ENCODE measurements around the gene CLIP1. TPM values are rescaled to one million over a fixed set of nuclear protein-coding genes. Genes with fewer than 3 reads are reported as not detected.
A peak's percentile ranks its signal among the peaks of the same experiment; 100 is the strongest.
"Not testable (repeated sequence)": the region's sequence is repeated elsewhere in the genome, so short reads cannot be mapped to it uniquely, and the experiment has no call there.

CLIP1 gene
- total RNA-seq, 4 donors from 2014 or later, result 48.2 to 134 (median 96.8) TPM

DNA sequence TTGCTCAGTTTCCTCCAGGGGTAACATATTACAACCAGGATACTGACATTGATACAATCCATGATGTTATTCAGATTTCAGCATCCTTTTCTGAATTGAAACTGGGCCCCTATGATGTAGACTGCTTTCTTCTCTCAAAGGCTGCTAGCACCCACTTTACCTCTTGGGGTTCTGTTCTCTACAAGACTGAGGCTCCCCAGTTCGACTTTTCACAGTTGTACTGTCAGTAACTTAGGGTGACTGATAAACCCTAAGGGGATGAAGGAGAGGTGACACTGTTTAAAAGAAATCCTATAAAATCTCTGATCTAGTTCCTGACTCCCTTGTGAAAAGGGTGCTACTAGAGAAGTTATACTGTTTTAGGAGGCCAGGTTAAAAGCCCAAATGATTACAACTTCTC, 157.0 kb downstream of the CLIP1 start:
- intact Hi-C loops (cut with DNase I; ENCODE audit: low total_unique reads), result no loop called here
- H3K4me3 ChIP-seq, result peak overlapping the region; percentile 60 to 81
- DNase-seq, result no peak
- H3K27me3 ChIP-seq, result no peaks in the 10 kb centered on the region
- TF ChIP-seq POLR2A (IDR thresholded peaks at IDR 0.05), result no peak
- TF ChIP-seq, protein P1, sequence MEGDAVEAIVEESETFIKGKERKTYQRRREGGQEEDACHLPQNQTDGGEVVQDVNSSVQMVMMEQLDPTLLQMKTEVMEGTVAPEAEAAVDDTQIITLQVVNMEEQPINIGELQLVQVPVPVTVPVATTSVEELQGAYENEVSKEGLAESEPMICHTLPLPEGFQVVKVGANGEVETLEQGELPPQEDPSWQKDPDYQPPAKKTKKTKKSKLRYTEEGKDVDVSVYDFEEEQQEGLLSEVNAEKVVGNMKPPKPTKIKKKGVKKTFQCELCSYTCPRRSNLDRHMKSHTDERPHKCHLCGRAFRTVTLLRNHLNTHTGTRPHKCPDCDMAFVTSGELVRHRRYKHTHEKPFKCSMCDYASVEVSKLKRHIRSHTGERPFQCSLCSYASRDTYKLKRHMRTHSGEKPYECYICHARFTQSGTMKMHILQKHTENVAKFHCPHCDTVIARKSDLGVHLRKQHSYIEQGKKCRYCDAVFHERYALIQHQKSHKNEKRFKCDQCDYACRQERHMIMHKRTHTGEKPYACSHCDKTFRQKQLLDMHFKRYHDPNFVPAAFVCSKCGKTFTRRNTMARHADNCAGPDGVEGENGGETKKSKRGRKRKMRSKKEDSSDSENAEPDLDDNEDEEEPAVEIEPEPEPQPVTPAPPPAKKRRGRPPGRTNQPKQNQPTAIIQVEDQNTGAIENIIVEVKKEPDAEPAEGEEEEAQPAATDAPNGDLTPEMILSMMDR (IDR thresholded peaks at IDR 0.05), result no peak
- no peaks in the 10 kb centered on the region for H3K9me3 ChIP-seq
- peak overlapping the region; percentile 83 to 88 for H3K27ac ChIP-seq
- H3K36me3 ChIP-seq, result no peaks in the 10 kb centered on the region
- no peaks in the 10 kb centered on the region for H3K4me1 ChIP-seq

DNA sequence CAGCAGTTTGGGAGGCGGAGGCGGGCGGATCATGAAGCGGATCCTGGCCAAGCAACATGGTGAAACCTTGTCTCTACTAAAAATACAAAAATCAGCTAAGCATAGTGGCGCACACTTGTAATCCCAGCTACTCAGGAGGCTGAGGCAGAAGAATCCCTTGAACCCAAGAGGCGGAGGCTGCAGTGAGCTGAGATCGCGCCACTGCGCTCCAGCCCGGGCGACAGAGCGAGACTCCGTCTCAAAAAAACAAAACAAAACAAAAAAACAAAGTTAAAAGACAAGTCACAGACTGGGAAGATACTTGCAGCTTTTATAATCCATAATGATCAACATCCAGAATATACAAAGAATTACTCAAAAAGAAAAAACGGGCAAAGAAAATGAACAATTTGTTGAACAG, 161.7 kb downstream of the CLIP1 start:
- DNase-seq; H3K4me3 ChIP-seq; H3K27ac ChIP-seq; H3K9me3 ChIP-seq; H3K27me3 ChIP-seq; H3K4me1 ChIP-seq; H3K36me3 ChIP-seq; intact Hi-C loops (cut with DNase I; ENCODE audit: low total_unique reads): not testable (repeated sequence)

- H3K4me1 ChIP-seq; H3K27ac ChIP-seq; DNase-seq; H3K9me3 ChIP-seq; H3K27me3 ChIP-seq; H3K4me3 ChIP-seq; intact Hi-C loops (cut with DNase I; ENCODE audit: low total_unique reads); H3K36me3 ChIP-seq: not testable (repeated sequence)
These were observed 163.5 kb downstream of the CLIP1 start for GRCh38 chr12:122258939-122259338.

DNA sequence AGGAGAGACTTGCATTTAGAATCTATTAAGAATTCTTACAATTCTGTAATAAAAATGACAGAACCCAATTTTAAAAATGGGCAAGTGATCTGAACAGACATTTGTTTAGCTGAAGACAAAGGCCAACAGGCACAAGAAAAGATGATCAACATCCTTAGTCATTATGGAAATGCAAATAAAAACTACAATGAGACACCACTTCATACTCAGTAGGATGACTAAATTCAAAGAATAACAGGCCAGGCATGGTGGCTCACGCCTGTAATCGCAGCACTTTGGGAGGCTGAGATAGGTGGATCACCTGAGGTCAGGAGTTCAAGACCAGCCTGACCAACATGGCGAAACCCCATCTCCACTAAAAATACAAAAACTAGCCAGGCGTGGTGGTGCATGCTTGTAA, 164.0 kb downstream of the CLIP1 start:
- H3K27ac ChIP-seq; H3K27me3 ChIP-seq; intact Hi-C loops (cut with DNase I; ENCODE audit: low total_unique reads); DNase-seq; H3K9me3 ChIP-seq; H3K4me1 ChIP-seq; H3K4me3 ChIP-seq; H3K36me3 ChIP-seq: not testable (repeated sequence)

GRCh38 chr12:122250536-122250935, 171.9 kb downstream of the CLIP1 start:
- intact Hi-C loops (cut with DNase I; ENCODE audit: low total_unique reads), result no loop called here
- H3K36me3 ChIP-seq, result no peaks in the 10 kb centered on the region
- no peaks in the 10 kb centered on the region for H3K9me3 ChIP-seq
- H3K4me3 ChIP-seq, result no peak overlapping the region
- TF ChIP-seq, protein P1 (IDR thresholded peaks at IDR 0.05), result no peak
- no peak for TF ChIP-seq POLR2A (IDR thresholded peaks at IDR 0.05)
- no peak for DNase-seq
- H3K27ac ChIP-seq, result no peak overlapping the region
- no peaks in the 10 kb centered on the region for H3K4me1 ChIP-seq
- no peaks in the 10 kb centered on the region for H3K27me3 ChIP-seq

- Histone ChIP-seq H3K27me3 (no peaks in the 10 kb centered on the region), H3K4me3 (no peak overlapping the region), H3K9me3 (no peaks in the 10 kb centered on the region), H3K27ac (no peak overlapping the region), H3K4me1 (no peaks in the 10 kb centered on the region), H3K36me3 (no peaks in the 10 kb centered on the region)
- no peak for TF ChIP-seq POLR2A (IDR thresholded peaks at IDR 0.05)
- TF ChIP-seq, protein P1 (IDR thresholded peaks at IDR 0.05), result no peak
- no peak for DNase-seq
- intact Hi-C loops (cut with DNase I; ENCODE audit: low total_unique reads), result no loop called here
These were observed 172.4 kb downstream of the CLIP1 start for GRCh38 chr12:122250047-122250446.

DNA sequence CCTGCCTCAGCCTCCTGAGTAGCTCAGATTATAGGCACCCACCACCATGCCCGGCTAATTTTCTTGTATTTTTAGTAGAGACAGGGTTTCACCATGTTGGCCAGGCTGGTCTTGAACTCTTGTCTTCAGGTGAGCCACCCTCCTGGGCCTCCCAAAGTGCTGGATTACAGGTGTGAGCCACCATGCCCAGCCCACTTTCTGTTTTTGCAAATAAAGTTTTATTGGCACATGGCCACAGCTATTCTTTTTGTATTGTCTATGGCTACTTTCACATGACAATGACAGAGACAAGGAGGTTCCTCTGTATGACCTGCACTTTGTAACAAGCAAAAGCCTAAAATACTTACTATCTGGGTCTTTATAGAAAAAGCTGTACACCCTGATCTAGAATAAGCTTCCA, 176.9 kb downstream of the CLIP1 start:
- Histone ChIP-seq H3K4me1 (no peaks in the 10 kb centered on the region), H3K9me3 (no peaks in the 10 kb centered on the region), H3K27me3 (no peaks in the 10 kb centered on the region), H3K4me3 (no peak overlapping the region), H3K27ac (no peak overlapping the region), H3K36me3 (no peaks in the 10 kb centered on the region)
- DNase-seq, result no peak
- no peak for TF ChIP-seq POLR2A (IDR thresholded peaks at IDR 0.05)
- TF ChIP-seq, protein P1 (IDR thresholded peaks at IDR 0.05), result no peak
- intact Hi-C loops (cut with DNase I; ENCODE audit: low total_unique reads), result no loop called here

All from uterus (tissue), 4 donors.